H1 (cell line): ENCODE results near the gene TENT5A. TPM values are rescaled to one million over a fixed set of nuclear protein-coding genes. Genes with fewer than 3 reads are reported as not detected.

ENCODE experiments used
- CTCF ChIA-PET: fragments of 300-600 bp; sonication (Branson Sonifier 250); formaldehyde crosslinking; loops from one replicate; lab custom pipeline; 2021; ENCODE audit not compliant: partially characterized antibody; lab: Charles Lee
- POLR2A ChIA-PET: fragments of 300-600 bp; sonication (Branson Sonifier 250); formaldehyde crosslinking; loops from one replicate; lab custom pipeline; 2021; ENCODE audit warnings: inconsistent platforms; ENCODE audit not compliant: partially characterized antibody; lab: Charles Lee
- DNase-seq, 2 experiments: peaks; one replicate each; pipeline versions ENCODE4 v3.0.0 to v3.0.0-alpha.2; 2010 to 2022; ENCODE audit warnings: low spot score in 2 of 2, low read depth in 1 of 2, mixed read lengths in 1 of 2
- FAIRE-seq: peaks from 2 replicates; lab custom pipeline; 2011; peaks lifted over from hg19 to GRCh38; lab: Jason Lieb, UNC
- H2AFZ ChIP-seq: 2 replicates; pipeline ENCODE4 v1.8.1; 2012; ENCODE audit warnings: low read length, inconsistent platforms
- H2AK5ac ChIP-seq: 2 replicates; pipeline ENCODE4 v1.6.1; 2013; ENCODE audit warnings: low read depth, low read length
- H2BK120ac ChIP-seq: replicated peaks from 2 replicates; pipeline ENCODE3; 2013; ENCODE audit warnings: low read depth, low read length, inconsistent platforms
- H2BK12ac ChIP-seq: 2 replicates; pipeline ENCODE4 v1.6.1; 2013; ENCODE audit warnings: low read depth, low read length
- H2BK15ac ChIP-seq: 2 replicates; pipeline ENCODE4 v1.6.1; 2013; ENCODE audit warnings: low read length
- H2BK20ac ChIP-seq: 2 replicates; pipeline ENCODE4 v1.6.1; 2013; ENCODE audit warnings: low read length
- H2BK5ac ChIP-seq: 2 replicates; pipeline ENCODE4 v1.6.1; 2013; ENCODE audit warnings: low read depth, low read length
- H3K14ac ChIP-seq: 2 replicates; pipeline ENCODE4 v1.6.1; 2013; ENCODE audit warnings: inconsistent platforms; ENCODE audit not compliant: insufficient read length
- H3K18ac ChIP-seq: 2 replicates; pipeline ENCODE4 v1.6.1; 2013; ENCODE audit warnings: low read length; ENCODE audit errors: extremely low read depth
- H3K23ac ChIP-seq: 2 replicates; pipeline ENCODE4 v1.6.1; 2013; ENCODE audit warnings: inconsistent platforms; ENCODE audit not compliant: insufficient read length
- H3K23me2 ChIP-seq: 2 replicates; pipeline ENCODE4 v1.6.1; 2013; ENCODE audit warnings: low read depth, low read length
- H3K27ac ChIP-seq: 2 replicates; pipeline ENCODE4 v1.6.1; 2011; ENCODE audit warnings: low read depth, low read length, inconsistent platforms
- H3K27me3 ChIP-seq, 4 experiments: replicated peaks in 1 of 4; 1 replicate in 1 of 4; 2 replicates in 3 of 4; pipeline versions ENCODE4 v1.6.1 to v1.8.1; 2011 to 2013; ENCODE audit warnings: low read length in 3 of 4, mild to moderate bottlenecking in 3 of 4, inconsistent platforms in 2 of 4, mixed read lengths in 2 of 4, moderate library complexity in 1 of 4; ENCODE audit not compliant: control insufficient read depth in 3 of 4, insufficient read depth in 3 of 4; ENCODE audit errors: extremely low read depth in 1 of 4
- H3K36me3 ChIP-seq, 4 experiments: 2 replicates each; pipeline versions ENCODE4 v1.6.1 to v1.8.1; 2011 to 2013; ENCODE audit warnings: mild to moderate bottlenecking in 4 of 4, low read length in 3 of 4, moderate library complexity in 2 of 4, control low read depth in 1 of 4, inconsistent platforms in 1 of 4; ENCODE audit not compliant: insufficient read depth in 4 of 4, control insufficient read depth in 2 of 4
- H3K4ac ChIP-seq: replicated peaks from 2 replicates; pipeline ENCODE3; 2013; ENCODE audit warnings: low read length, low read depth, mixed read lengths, inconsistent platforms; ENCODE audit not compliant: insufficient read length
- H3K4me1 ChIP-seq, 4 experiments: replicated peaks in 1 of 4; 1 replicate in 1 of 4; 2 replicates in 3 of 4; pipeline versions ENCODE4 v1.6.1 to v1.8.1; 2011 to 2013; ENCODE audit warnings: low read length in 3 of 4, inconsistent platforms in 2 of 4, mixed read lengths in 1 of 4; ENCODE audit not compliant: insufficient read depth in 4 of 4, control insufficient read depth in 3 of 4
- H3K4me2 ChIP-seq, 2 experiments: 2 replicates each; pipeline versions ENCODE4 v1.6.1 to v1.8.1; 2011 to 2013; ENCODE audit warnings: low read depth in 2 of 2, low read length in 2 of 2, control low read depth in 1 of 2, inconsistent platforms in 1 of 2, mild to moderate bottlenecking in 1 of 2; ENCODE audit not compliant: insufficient read depth in 1 of 2
- H3K4me3 ChIP-seq, 4 experiments: fragments of 200-600, 300-600 bp in 1 of 4; sonication (generic), shearing (Covaris generic), sonication (Bioruptor Twin) in 1 of 4; 2 replicates each; pipeline versions ENCODE4 v1.5.1 to v1.8.1; 2011 to 2016; ENCODE audit warnings: low read length in 4 of 4, low read depth in 3 of 4, control low read depth in 2 of 4, inconsistent platforms in 2 of 4, mild to moderate bottlenecking in 2 of 4, mixed read lengths in 1 of 4, moderate library complexity in 1 of 4; ENCODE audit not compliant: insufficient read depth in 2 of 4; ENCODE audit errors: extremely low read depth in 1 of 4
- H3K56ac ChIP-seq: replicated peaks from 2 replicates; pipeline ENCODE3; 2013; ENCODE audit warnings: low read depth, mild to moderate bottlenecking, mixed read lengths, low read length, inconsistent platforms; ENCODE audit not compliant: insufficient read length
- H3K79me1 ChIP-seq: 2 replicates; pipeline ENCODE4 v1.6.1; 2013; ENCODE audit warnings: low read depth, low read length, control low read depth
- H3K79me2 ChIP-seq, 2 experiments: 2 replicates each; pipeline versions ENCODE4 v1.6.1 to v1.8.1; 2012 to 2013; ENCODE audit warnings: low read length in 2 of 2, mild to moderate bottlenecking in 2 of 2, inconsistent platforms in 1 of 2; ENCODE audit not compliant: insufficient read depth in 2 of 2, control insufficient read depth in 1 of 2
- H3K9ac ChIP-seq, 4 experiments: replicated peaks in 1 of 4; 1 replicate in 1 of 4; 2 replicates in 3 of 4; pipeline versions ENCODE4 v1.6.1 to v1.8.1; 2011 to 2013; ENCODE audit warnings: low read depth in 3 of 4, low read length in 3 of 4, control low read depth in 2 of 4, mild to moderate bottlenecking in 2 of 4, moderate library complexity in 2 of 4, inconsistent platforms in 1 of 4; ENCODE audit errors: extremely low read depth in 1 of 4
- H3K9me3 ChIP-seq, 2 experiments: 2 replicates each; pipeline versions ENCODE4 v1.6.1 to v1.8.1; 2012 to 2013; ENCODE audit warnings: mild to moderate bottlenecking in 2 of 2, moderate library complexity in 2 of 2, control low read depth in 1 of 2, inconsistent platforms in 1 of 2, low read depth in 1 of 2, low read length in 1 of 2, mixed read lengths in 1 of 2; ENCODE audit not compliant: insufficient read depth in 2 of 2
- H4K20me1 ChIP-seq, 2 experiments: replicated peaks in 1 of 2; 2 replicates each; pipeline versions ENCODE3 to v1.8.1; 2011 to 2013; ENCODE audit warnings: inconsistent platforms in 2 of 2, low read length in 2 of 2, mild to moderate bottlenecking in 1 of 2; ENCODE audit not compliant: insufficient read depth in 2 of 2, control insufficient read depth in 1 of 2
- H4K5ac ChIP-seq: 2 replicates; pipeline ENCODE4 v1.6.1; 2013; ENCODE audit warnings: low read length, low read depth, mixed read lengths, inconsistent platforms; ENCODE audit not compliant: insufficient read length
- H4K8ac ChIP-seq: 2 replicates; pipeline ENCODE4 v1.8.0; 2013; ENCODE audit warnings: mild to moderate bottlenecking, moderate library complexity, low read length, inconsistent platforms; ENCODE audit not compliant: insufficient read depth; ENCODE audit errors: extremely low read depth
- H4K91ac ChIP-seq: replicated peaks from 2 replicates; pipeline ENCODE3; 2013; ENCODE audit warnings: low read length, mixed read lengths, inconsistent platforms; ENCODE audit not compliant: insufficient read length
- BRCA1 ChIP-seq: IDR thresholded peaks from 2 replicates; pipeline ENCODE4 v1.6.1; 2012; ENCODE audit warnings: low read depth, low read length, improper control_type of control experiment
- GTF2F1 ChIP-seq: IDR thresholded peaks from 2 replicates; pipeline ENCODE4 v1.6.1; 2012; ENCODE audit warnings: low read depth, low read length, improper control_type of control experiment, borderline replicate concordance
- NANOG ChIP-seq: IDR thresholded peaks from 2 replicates; pipeline ENCODE4 v1.6.1; 2011; ENCODE audit warnings: low read length, low read depth, mild to moderate bottlenecking, inconsistent platforms; ENCODE audit not compliant: insufficient read depth, poor library complexity, severe bottlenecking
- RAD21 ChIP-seq, 2 experiments: IDR thresholded peaks in 1 of 2; conservative IDR thresholded peaks in 1 of 2; 2 replicates each; pipeline ENCODE4 v1.6.1; 2011; ENCODE audit warnings: low read depth in 2 of 2, low read length in 2 of 2, improper control_type of control experiment in 1 of 2, inconsistent platforms in 1 of 2, mild to moderate bottlenecking in 1 of 2, moderate library complexity in 1 of 2
- SP4 ChIP-seq: IDR thresholded peaks from 2 replicates; pipeline ENCODE4 v1.6.1; 2012; ENCODE audit warnings: low read length, inconsistent platforms
- WGBS, 2 experiments: shearing (Covaris generic) in 1 of 2; methylation state at CpG; one replicate each; pipeline versions ENCODE4 v1.1.6 to v1.1.7; 2013 to 2015; ENCODE audit warnings: low lambda C conversion rate in 2 of 2, mixed read lengths in 2 of 2, inconsistent platforms in 1 of 2, low coverage in 1 of 2, missing lambda C conversion rate in 1 of 2; ENCODE audit not compliant: insufficient replicate concordance in 2 of 2, insufficient coverage in 1 of 2, insufficient read length in 1 of 2; ENCODE audit errors: extremely low coverage in 1 of 2, missing lambda C conversion rate in 1 of 2; 5-methylcytosine and 5-hydroxymethylcytosine counted together
- polyA plus RNA-seq, 7 experiments: library from polyadenylated mRNA; depleted of rRNA in 3 of 7; stranded (reverse) in 5 of 7; unstranded in 2 of 7; fragments of >200 nt in 5 of 7; fragments of 200-250 nt in 2 of 7; gene quantifications; 1 replicate in 5 of 7; 2 replicates in 1 of 7; 4 replicates in 1 of 7; pipeline versions ENCODE4 v1.2.1 to v1.2.3, GENCODE V29; 2011 to 2013; ENCODE audit warnings: missing spikeins in 2 of 7, mixed read lengths in 2 of 7
- total RNA-seq: library from RNA; stranded (reverse); fragmentation: NEBNext Ultra II Directional; extraction: Animal tissue kit (Norgen Biotek cat#: 25700); gene quantifications from 2 replicates; pipeline ENCODE4 v1.2.1, GENCODE V29; 2021
- TF ChIP-seq, protein P1 (sequence below): IDR thresholded peaks from 2 replicates; pipeline ENCODE4 v1.6.1; 2012; ENCODE audit warnings: inconsistent platforms

Gene TENT5A
- total and polyA plus RNA-seq, 2 of the 8 experiments (the other 6 are each of a cell fraction or from before 2014, with no cell fraction given), result 0.91 to 2.9 TPM

GRCh38 chr6:81793821-81794475 lies 41.5 kb upstream of the TENT5A start:
- no peaks in the 10 kb centered on the region for H3K23me2 ChIP-seq
- H2BK20ac ChIP-seq, result no peak overlapping the region
- H4K8ac ChIP-seq, result no peak overlapping the region
- WGBS, 2 experiments, result 80 to 100% methylated on average over 1 to 4 of the region's 4 CpGs
- H4K91ac ChIP-seq, result no peak overlapping the region
- no peaks in the 10 kb centered on the region for H3K9me3 ChIP-seq
- H3K79me2 ChIP-seq, result no peaks in the 10 kb centered on the region
- FAIRE-seq, result peak; percentile 42
- H3K18ac ChIP-seq, result no peak overlapping the region
- no peak overlapping the region for H4K5ac ChIP-seq
- no peak overlapping the region for H3K9ac ChIP-seq
- no peak overlapping the region for H3K23ac ChIP-seq
- no peak overlapping the region for H3K27ac ChIP-seq
- H3K4ac ChIP-seq, result no peak overlapping the region
- ChIA-PET POLR2A (no interaction called here), CTCF (no interaction called here)
- no peaks in the 10 kb centered on the region for H3K36me3 ChIP-seq
- H4K20me1 ChIP-seq, result no peaks in the 10 kb centered on the region
- peaks cover 0 to 1% (median 0%) of the 10 kb centered on the region in 4 experiments; a peak in 1 of 7 replicates for H3K27me3 ChIP-seq
- no peak for DNase-seq
- no peak overlapping the region for H3K4me2 ChIP-seq
- H2AFZ ChIP-seq, result no peak overlapping the region
- peaks cover 2 to 11% (median 7%) of the 10 kb centered on the region in 4 experiments; a peak in 5 of 7 replicates for H3K4me1 ChIP-seq
- no peak overlapping the region for H3K14ac ChIP-seq
- H3K4me3 ChIP-seq, result no peak overlapping the region
- H2BK120ac ChIP-seq, result no peak overlapping the region
- H2BK15ac ChIP-seq, result no peak overlapping the region
- no peak overlapping the region for H3K56ac ChIP-seq
- no peak overlapping the region for H2BK5ac ChIP-seq
- no peaks in the 10 kb centered on the region for H3K79me1 ChIP-seq
- H2AK5ac ChIP-seq, result no peak overlapping the region
- no peak overlapping the region for H2BK12ac ChIP-seq
- TF ChIP-seq NANOG (no peak), RAD21 (IDR thresholded peaks at IDR 0.05 in 1 of 2, conservative IDR thresholded peaks at IDR 0.05 in 1 of 2; ENCODE audit: low read depth in 2 of 2, low read length in 2 of 2) (no peak), BRCA1 (no peak), GTF2F1 (no peak), SP4 (no peak)
- TF ChIP-seq, protein P1, sequence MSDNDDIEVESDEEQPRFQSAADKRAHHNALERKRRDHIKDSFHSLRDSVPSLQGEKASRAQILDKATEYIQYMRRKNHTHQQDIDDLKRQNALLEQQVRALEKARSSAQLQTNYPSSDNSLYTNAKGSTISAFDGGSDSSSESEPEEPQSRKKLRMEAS, result no peak
